GM18507 (cell line): ENCODE measurements around the gene SLC45A2.
"Not testable (repeated sequence)": the region's sequence is repeated elsewhere in the genome, so short reads cannot be mapped to it uniquely, and the experiment has no call there.

Source experiments
- DNase-seq: peaks from one replicate; pipeline ENCODE4 v3.0.0; 2011; ENCODE audit warnings: low read depth; ENCODE audit not compliant: insufficient read length; ENCODE audit errors: extremely low spot score
- FAIRE-seq: peaks from 2 replicates; lab custom pipeline; 2011; peaks lifted over from hg19 to GRCh38; lab: Jason Lieb, UNC

Gene SLC45A2, protein sequence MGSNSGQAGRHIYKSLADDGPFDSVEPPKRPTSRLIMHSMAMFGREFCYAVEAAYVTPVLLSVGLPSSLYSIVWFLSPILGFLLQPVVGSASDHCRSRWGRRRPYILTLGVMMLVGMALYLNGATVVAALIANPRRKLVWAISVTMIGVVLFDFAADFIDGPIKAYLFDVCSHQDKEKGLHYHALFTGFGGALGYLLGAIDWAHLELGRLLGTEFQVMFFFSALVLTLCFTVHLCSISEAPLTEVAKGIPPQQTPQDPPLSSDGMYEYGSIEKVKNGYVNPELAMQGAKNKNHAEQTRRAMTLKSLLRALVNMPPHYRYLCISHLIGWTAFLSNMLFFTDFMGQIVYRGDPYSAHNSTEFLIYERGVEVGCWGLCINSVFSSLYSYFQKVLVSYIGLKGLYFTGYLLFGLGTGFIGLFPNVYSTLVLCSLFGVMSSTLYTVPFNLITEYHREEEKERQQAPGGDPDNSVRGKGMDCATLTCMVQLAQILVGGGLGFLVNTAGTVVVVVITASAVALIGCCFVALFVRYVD

DNA sequence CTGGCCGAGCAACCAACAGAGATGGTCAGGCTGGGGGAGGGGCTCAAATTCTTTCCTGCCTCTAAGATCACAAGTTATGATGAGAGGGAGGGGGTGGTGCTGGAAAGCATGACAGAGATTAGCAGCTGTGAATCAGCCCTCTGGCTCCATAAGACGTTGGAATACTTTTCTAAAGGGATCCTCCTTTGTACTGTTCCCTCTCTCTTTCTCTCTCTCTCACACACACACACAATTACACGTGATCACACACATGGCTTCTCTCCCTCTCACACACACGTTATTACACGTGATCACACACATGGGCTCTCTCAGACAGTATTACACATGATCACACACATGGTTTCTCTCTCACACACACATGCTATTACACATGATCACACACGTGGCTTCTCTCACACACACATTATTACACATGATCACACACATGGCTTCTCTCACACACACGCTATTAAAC, at the start of gene SLC45A2:
TSS of gene SLC45A2 (minus strand) at position 23 of the 454 bp plus-strand sequence. CDS start 110 bp downstream, outside the sequence.
- no peak for FAIRE-seq
- no peak for DNase-seq

DNA sequence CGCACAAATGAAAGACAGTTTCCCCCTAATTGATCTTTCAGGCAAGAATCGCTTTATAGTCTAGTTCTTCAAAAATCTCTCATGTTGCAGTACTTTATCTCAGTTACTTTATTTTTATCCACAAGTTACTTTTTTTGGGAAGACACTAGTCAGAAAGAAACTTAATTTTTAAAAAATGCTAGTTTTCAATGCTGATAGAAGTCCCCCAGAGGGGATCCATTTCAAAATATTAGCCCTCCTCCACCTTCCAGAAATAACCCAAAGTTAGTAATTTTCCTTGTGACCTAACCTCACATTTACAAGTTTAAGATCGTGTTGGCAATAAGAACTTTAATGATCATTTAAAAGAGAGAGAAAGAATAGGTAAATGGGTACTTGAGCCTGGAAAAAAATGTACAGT, 47.5 kb upstream of the SLC45A2 start:
- FAIRE-seq = peak; percentile 66
- no peak for DNase-seq

DNA sequence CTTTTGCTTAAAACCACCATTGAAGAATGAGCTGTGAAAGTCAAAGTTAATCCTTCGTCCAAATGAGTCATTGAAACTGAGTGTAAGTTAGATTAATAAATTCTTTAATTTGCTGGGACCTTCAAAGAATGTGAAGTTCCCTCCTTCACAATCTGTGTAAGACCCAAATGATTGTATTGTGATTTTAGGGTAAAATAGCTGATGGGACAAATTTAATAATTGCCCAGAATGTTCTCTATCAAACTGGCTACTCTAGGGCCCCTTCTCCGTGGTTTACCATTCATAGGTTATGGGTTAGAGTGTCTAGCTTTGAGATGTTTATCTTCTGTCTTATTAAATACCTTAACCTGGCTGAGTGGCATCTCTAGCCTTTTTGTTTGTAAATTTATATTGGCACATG, 46.6 kb upstream of the SLC45A2 start:
- DNase-seq = no peak
- no peak for FAIRE-seq

DNA sequence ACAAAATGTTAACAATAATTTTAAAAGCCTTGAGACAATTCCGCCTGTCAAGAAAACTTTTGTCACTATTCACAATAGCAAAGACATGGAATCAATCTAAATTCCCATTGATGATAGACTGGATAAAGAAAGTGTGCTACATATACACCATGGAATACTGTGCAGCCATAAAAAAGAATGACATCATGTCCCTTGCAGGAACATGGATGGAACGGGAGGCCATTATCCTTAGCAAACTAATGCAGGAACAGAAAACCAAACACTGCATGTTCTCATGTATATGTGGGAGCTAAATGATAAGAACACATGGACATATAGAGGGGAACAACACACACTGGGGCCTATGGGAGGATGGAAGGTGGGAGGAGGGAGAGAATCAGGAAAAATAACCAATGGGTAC, 46.1 kb upstream of the SLC45A2 start:
- FAIRE-seq = not testable (repeated sequence)

DNA sequence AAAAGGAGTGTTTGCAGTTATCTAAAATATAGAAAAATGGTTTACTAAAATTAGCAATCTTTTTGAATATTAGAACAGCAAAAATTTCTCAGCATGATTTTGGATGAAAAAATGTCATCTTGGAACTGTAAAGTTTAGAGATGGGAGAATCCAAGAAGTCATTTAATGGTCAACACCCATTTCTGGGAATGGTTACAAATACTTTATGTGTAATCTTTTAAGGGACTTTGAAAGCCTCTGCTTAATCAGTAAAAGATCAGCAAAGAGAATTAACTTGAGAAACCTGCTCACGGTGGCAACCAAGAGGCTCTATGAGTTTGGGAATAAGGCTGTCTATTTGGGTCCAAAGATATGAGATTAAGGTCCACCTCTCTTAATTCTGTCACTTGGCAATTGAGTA, 45.6 kb upstream of the SLC45A2 start:
- no peak for FAIRE-seq
- no peak for DNase-seq

More for the DNA sequence above, 46.1 kb upstream of the SLC45A2 start:
- DNase-seq = not testable (repeated sequence)

DNA sequence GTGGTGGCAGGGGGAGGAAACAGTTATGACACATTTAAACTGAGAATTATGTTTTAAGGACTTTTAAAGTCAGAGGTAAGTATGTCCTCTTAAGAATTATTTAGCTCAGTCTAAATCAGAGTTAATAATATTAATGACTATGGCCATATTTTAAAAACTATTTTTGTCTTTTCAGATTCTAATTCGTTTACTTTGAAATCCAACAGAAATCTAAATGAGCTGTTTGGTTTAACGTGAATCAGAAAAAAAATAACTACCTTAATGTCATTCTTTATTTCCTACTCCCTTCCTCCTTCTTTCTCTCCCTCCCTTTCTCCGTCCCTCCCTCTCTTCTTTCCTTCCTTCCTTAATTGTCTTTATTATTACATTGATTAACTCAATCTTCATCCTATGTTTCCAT, 43.9 kb upstream of the SLC45A2 start:
- no peak for DNase-seq
- FAIRE-seq = no peak

DNA sequence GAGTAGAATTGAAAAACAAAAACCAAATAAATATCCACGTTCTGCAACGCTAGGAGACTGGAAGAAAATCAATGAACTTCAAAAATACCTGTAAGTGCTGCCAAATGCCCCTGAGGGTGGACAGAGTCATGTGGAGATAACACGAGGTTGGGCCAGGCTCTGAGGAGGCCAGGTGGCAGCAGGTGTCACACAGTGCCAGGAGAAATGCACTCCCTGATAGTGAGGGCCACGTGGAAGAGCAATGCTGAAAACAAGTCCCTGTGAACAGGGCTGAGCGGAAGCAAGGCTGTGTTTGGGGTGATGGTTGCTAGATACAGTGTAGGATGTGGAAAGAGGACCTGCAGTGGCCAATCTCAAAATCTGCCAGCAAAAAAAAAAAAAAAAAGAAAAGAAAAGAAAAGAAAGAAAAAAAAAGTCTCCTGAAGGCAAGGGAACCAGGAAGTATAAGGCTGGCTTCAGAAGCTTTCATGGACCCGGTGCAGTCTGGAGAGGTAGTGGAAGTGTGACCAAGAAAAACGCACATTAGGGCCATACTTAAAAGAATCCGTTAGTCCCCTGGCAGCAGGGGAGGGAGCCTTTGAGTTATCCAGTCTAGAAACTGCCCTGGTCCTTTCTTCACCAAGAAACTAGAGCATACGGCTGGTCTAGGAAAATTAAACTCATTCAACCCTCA, 41.7 kb upstream of the SLC45A2 start:
- DNase-seq (no peak), FAIRE-seq (no peak)

DNA sequence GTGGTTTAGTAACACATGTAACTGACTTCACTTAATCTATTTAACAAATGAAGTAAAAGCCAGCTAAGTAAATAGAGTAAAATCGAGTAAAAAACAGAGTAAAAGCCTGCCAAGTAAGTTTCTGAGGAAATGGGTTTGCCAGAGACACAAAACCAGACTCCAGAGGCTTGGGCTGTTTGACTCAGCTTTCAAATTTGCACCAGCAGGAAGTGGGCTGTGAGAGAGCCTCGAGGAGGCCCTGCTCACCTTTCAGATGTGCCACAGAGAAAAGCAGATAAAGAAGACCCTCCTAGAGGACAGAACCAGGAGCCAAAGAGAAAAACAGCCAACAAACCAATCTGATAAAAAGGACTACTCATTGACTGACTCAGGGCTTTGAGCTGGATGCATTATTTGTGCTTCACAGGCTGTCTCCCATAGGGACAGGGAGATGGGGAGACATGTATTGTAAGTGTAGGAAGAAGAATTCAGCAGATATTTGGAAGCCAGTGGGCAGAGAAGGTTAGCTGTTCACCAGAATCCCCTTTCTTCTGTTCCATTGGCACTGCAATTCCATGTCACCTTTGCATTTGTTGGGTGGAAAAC, 37.7 kb upstream of the SLC45A2 start:
- peak; percentile 86 for FAIRE-seq
- no peak for DNase-seq

DNA sequence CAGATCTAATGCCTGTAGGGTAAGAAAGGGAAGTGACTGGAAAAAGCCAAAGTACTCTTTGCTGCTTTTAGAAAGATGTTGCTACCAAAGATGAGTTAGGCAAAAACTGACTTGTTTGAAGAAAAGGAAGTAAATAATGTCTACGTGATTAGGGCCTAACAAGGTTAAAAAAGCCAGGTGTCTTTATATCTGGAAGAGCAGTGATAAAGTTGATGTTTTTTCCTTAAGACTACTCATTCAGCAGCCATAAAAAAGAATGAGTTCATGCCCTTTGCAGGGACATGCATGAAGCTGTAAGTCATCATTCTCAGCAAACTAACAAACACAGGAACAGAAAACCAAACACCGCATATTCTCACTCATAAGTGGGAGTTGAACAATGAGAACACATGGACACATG, 36.8 kb upstream of the SLC45A2 start:
- FAIRE-seq = no peak
- DNase-seq = no peak

DNA sequence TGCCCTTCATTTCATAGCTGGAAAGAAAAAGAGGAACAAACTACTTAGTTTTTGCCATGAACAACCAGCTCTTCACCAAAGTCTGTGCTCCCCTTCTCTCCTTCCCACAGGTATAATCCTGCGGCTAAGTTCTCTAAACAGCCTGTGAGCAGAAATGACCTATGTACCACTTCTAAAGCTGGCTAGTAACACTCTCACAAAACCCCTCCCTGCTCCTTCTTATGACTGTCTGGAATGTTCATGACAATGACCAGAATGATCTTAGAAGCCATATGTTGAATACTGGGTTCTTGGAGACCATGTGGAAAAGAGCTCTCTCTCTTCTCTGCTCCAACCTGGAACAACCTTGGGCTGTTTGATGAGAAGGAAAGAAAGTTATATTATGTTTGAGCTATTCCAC, 36.2 kb upstream of the SLC45A2 start:
- FAIRE-seq (no peak), DNase-seq (no peak)

DNA sequence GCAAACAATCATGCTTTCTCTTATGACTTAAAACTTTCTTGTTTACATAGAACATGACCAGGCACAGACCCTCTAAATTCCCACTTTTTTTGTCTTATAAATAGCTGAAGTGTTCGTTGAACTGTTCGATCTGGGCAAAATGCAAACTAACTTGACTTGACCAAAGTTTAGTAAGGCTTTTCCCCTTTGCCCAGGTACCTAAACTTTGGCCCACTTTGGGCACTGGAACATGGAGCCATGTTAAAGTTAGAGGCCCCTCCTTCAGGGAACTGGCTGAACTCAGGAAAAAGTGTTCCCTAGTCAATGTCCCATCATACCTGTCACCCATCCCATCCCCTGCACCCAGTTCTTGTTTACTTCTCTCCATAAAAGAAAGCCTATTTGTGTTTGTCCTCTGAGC, 32.8 kb upstream of the SLC45A2 start:
- FAIRE-seq (no peak), DNase-seq (no peak)

DNA sequence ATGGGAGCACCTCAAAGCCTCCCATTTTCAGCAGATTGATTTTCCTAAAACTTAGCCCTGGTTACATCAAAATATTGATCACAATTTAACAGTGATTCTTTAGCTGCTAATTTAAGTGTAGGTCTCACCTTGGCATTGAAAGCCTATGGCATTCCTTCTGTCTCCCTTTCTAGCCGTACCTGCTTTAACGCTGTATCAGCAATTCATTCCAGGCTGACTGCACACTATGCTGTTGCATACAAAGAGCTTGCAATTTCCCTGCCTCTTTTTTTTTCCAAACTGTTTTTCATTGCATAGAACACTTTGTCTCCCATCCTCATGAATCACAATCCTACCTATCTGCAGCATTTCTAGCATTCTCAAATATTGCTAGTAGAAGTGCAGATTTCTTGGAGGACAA, 32.3 kb upstream of the SLC45A2 start:
- DNase-seq = no peak
- no peak for FAIRE-seq

DNA sequence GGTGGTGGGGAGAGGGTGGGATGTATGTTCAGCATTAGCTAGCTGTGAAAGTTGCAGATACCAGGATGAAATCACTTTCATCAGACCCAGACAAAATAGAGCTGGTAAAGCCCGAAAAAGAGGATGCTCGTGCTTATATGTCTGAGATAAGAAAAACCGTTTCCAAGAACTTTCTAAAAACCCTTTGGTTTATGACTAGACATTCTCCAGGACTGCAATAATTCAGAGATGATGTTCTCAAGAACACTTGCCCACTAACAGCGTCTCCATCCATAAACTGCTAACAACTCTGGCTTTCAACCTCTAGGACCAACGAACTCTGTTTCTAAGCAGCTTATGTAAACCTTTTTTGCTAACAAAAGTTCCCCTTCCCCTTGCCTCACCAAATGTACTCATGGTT, 31.7 kb upstream of the SLC45A2 start:
- DNase-seq (no peak), FAIRE-seq (no peak)

DNA sequence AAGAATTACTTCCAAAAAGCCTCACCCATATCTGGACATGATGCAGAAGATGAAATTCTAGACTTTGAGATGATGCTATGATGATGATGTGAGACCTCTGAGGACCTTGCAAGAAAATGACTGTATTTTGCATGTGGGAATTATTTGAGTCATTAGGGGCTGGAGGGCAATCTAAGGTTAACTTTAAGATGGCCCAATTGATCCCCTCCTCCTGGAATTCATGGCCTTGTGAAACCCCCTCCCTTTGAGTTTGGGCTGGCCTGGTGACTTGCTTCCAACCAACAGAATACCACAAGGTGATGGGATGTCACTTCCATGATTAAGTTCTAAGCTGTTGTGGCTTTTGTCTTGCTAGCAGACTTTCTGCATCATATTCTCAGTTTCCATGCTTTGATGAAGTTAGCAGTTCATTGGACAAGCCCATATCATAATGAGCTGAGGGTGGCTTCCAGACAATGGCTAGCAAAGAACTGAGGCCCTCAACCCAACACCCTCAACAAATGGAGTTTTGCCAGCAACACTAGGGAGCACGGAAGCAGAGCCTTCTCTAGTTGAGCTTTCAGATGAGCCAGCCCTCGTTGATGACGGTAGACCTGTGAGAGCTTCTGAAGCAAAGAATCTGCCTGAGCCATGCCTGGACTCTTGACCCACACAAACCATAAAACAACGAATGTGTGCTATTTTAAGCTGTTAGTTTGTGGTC, 30.8 kb upstream of the SLC45A2 start:
- no peak for FAIRE-seq
- DNase-seq = no peak

DNA sequence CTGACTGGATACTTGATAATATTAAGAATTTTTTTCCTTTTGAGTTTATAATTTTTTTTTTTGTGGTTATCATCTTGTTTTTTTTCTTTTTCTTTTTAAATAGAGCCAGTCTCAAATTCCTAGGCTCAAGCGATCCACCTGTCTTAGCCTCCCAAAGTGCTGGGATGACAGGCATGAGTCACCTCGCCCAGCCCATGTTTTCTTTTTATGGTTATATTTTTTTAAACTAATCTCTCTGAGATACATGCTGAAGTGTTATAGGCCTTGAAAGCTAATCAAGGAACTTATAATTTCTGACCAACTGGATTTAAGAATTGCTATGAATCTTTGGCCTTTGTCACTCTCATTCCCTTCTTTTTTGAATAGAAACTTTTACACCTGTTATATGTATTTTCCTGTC, 30.1 kb upstream of the SLC45A2 start:
- DNase-seq = no peak

DNA sequence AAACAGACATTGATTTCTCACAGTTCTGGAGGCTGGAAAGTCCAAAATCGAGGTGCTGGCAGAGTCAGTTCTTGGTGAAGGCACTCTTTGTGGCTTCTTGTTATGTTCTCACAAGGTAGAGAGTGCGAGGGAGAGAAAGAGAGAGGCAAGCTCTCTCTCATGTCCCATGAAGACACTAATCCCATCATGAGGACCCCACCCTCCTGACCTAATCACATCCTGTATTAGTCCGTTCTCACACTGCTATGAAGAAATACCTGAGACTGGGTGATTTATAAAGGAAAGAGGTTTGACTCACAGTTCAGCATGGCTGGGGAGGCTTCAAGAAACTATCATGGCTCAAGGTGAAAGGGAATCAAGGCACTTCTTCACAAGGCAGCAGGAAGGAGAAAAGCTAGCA, 29.1 kb upstream of the SLC45A2 start:
- FAIRE-seq (no peak), DNase-seq (no peak)

More for the DNA sequence above, 30.1 kb upstream of the SLC45A2 start:
- no peak for FAIRE-seq

DNA sequence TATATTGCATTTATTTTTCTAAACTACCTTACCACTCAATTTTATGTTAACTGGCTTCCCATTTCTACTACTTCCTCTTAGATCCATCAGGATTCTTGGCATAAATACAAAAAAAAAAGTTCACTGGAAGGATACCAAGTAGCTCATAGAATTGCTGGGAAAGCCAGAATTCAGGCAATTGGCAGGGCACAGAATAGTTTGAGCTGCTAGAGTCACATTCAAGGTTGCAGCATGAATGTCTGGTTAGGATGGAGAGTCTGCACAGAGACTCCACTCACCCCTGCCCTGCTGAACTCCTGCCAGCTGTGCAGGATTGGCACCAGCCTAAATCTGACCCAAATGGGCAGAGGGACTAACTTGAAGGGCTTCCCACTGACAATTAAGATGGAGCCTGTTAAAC, 28.3 kb upstream of the SLC45A2 start:
- no peak for DNase-seq
- no peak for FAIRE-seq

DNA sequence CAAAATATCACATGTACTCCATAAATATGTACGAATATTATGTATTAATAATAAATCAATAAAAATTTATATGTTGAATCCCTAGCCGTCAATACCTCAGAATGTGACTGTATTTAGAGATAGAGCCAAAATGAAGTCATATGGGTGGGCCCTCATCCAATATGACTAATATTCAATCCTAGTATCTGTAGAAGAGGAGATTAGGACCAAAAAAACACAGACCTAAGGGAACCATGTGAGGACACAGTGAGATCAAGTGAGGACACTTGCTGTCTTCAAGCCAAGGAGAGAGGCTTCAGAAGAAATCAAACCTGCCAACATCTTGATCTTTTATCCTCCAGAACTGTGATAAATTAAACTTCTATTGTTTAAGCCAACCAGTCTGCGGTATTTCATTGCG, 27.0 kb upstream of the SLC45A2 start:
- FAIRE-seq (no peak), DNase-seq (no peak)

DNA sequence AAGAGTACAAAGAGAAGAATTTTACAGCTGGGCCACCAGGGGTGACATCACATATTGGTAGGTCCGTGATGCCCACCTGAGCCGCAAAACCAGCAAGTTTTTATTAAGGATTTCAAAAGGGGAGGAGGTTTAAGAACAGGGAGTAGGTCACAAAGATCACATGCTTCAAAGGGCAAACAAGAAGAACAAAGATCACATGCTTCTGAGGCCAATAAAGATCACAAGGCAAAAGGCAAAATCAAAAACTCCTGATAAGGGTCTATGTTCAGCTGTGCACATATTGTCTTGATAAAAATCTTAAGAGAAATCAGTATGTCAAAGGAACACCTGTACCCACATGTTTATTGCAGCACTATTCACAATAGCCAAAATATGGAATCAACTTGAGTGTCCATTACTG, 25.7 kb upstream of the SLC45A2 start:
- not testable (repeated sequence) for DNase-seq, FAIRE-seq

DNA sequence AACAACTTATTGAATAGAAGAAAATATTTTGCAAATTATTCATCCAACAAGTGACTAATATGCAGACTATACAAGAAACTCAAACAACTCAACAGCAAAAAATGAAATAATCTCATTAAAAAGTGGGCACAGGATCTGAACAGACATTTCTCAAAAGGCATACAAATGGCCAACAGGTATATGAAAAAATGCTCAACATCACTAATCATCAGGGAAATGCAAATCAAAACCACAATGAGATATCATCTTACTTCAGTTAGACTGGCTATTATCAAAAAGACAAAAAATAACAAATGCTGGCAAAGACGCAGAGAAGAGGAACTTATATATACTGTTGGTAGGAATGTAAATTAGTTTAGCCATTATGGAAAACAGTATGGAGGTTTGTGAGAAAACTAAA, 25.1 kb upstream of the SLC45A2 start:
- FAIRE-seq (no peak), DNase-seq (no peak)
